ENCODE data around the gene CERK.

GRCh38 chr22:46769706-46770105 is 31.7 kb upstream of the CERK start:
- TF ChIP-seq PATZ1 (tag by site-specific recombination; IDR thresholded peaks at IDR 0.05) (no peak), ZNF174 (tag by site-specific recombination; IDR thresholded peaks at IDR 0.05) (no peak), CTCF (tag by site-specific recombination; IDR thresholded peaks at IDR 0.05) (no peak), ZBTB7A (tag by site-specific recombination; IDR thresholded peaks at IDR 0.05; ENCODE audit: low read depth) (no peak), REST (tag by site-specific recombination; IDR thresholded peaks at IDR 0.05) (no peak), ZNF132 (tag by site-specific recombination; IDR thresholded peaks at IDR 0.05; ENCODE audit: borderline replicate concordance) (no peak)

Data from HEK293 (cell line).